Inflammatory macrophage (primary cell): ENCODE measurements around the gene OPRD1.

Experiments
- DNase-seq, 2 donors: peaks; one replicate each; pipeline ENCODE4 v3.0.0-alpha.2; 2020 to 2022

OPRD1 gene

GRCh38 chr1:28913786-28914227 is 101.8 kb downstream of the OPRD1 start:
- DNase-seq: no peak

GRCh38 chr1:28914228-28915030 is 102.5 kb downstream of the OPRD1 start, which contains the start of gene EPB41:
TSS of gene EPB41 (plus strand) at chr1:28914569. CDS start at chr1:28987438, 72,869 bp downstream.
- DNase-seq: peak; percentile 76 to 79

- no peak for DNase-seq
Measured at GRCh38 chr1:28915031-28915895, 103.3 kb downstream of the OPRD1 start.

- DNase-seq: no peak
Measured at GRCh38 chr1:28917757-28918118, 105.8 kb downstream of the OPRD1 start.
